NCI-H1436 (cell line): ENCODE measurements around the gene FAM3D.

ENCODE experiments used
- DNase-seq: peaks from one replicate; lab custom pipeline; 2025; lab: John Stamatoyannopoulos, UW

Gene FAM3D

DNA sequence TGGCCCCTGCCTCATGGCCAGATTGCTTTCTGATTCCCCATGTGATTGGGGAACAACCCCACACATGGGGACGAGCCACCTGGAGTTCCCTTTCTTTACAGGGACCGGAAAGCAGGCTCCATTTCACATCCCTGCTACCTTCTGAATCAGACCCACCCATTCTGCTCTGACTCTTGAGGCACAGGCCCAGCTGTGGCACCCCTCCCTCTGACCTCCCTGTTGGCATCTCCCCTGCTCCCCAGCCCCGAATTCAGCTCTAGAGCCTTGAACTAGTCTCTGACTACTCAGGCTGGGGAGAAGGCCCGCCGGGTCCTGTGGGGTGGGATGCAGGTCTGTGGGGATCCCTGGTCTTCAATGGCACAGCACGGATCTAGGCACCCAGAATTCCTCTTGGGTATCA lies 12.1 kb downstream of the FAM3D start:
- no peak for DNase-seq

DNA sequence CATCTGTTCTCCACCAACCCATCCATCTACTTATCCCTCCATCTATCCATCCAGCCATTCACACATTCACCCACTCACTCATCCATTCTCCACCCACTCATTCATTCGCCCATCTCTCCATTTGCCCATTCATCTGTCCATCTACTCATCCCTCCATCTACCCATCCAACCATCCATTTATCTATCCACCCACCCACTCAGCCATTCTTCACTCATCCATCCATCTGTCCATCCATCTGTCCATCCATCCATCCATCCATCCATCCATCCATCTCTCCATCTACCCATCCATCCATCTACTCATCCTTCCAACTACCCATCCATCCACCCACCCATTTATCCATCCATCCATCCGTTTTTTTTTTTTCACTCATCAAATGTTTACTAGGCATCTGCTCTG lies 13.9 kb downstream of the FAM3D start:
- no peak for DNase-seq

DNA sequence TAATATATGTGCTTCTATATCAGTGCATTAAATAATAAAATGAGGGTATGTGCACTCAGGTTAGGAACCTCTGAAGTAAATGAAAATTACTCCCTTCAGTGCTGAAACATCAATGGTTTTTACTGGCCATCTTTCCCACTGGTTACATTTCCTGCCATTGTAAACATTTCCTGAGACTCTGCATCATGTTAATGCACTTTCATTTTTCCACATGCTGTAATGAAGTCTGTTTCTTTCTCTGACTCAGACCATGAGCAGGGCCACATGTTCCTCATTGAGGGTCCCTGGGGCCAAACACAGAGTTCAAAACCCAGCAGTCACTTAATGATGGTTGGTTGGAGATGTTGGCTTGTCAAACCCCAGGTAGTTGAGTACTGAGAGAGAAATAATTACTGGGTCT lies 15.3 kb downstream of the FAM3D start:
- DNase-seq: no peak

GRCh38 chr3:58647381-58648141 lies 19.0 kb downstream of the FAM3D start:
- no peak for DNase-seq

- DNase-seq: no peak
Measured at GRCh38 chr3:58646503-58646902, 20.1 kb downstream of the FAM3D start.

DNA sequence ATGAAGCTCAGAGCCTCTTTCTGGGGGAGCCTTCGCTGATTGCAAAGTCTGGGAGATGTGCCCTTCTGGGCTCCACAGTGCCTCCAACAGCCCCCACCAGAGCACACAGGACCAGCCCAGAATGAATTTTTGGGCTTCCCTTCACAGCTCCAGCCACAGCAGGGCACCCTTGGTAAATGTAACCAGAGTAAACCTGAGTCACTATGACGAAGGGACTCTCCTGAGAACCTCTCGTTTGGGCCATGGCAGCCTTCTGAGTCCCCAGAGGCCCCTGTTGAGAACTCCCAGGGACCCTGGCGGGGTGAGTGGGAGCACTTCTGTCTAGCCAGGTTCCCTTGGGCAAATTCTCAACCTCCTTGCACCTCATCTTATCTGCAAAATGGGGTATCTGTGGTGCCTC lies 20.8 kb downstream of the FAM3D start:
- no peak for DNase-seq

- no peak for DNase-seq
Measured at GRCh38 chr3:58642846-58643245, 23.7 kb downstream of the FAM3D start.

GRCh38 chr3:58640700-58641372 lies 25.7 kb downstream of the FAM3D start:
- DNase-seq: peak; percentile 59

DNA sequence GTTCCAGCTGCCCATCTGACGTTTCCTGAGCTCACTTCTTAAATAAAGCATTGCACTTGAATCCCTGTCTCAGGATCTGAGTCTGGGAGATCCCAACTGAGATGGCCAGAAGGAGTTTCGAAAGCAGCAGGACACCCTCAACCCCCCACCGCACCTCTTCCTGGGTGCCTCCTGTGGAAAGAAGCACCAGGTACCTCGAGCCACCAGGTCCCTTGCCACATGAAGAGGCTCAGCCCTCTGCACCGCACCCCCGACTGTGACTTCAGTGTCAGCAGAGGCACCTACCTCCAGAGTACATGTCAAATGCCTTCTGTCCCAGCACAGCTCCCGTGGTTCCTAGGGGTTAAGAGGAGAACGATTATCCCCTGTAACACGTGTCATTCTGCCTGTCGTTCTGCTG lies 26.7 kb downstream of the FAM3D start:
- DNase-seq: no peak

DNA sequence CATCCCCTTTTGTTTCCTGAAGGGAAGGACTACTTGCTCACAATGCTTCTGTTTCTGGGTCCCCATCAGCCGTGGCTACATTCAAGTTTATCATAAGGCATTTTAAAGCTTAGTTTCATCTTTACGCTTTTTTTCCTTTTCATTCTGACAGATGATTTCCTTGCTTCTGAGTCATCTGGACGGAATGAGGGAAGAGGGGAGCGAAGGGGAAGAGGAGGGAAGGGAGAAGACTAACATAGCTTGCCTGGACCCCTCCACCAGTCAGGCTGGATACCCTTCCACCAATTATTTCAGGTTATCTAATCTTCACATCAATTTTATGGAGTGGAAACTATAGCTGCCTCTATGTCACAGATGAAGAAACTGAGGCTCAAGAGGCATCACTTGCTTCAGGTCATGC lies 27.6 kb downstream of the FAM3D start:
- no peak for DNase-seq

- no peak for DNase-seq
Measured at GRCh38 chr3:58638591-58638990, 28.0 kb downstream of the FAM3D start.

DNA sequence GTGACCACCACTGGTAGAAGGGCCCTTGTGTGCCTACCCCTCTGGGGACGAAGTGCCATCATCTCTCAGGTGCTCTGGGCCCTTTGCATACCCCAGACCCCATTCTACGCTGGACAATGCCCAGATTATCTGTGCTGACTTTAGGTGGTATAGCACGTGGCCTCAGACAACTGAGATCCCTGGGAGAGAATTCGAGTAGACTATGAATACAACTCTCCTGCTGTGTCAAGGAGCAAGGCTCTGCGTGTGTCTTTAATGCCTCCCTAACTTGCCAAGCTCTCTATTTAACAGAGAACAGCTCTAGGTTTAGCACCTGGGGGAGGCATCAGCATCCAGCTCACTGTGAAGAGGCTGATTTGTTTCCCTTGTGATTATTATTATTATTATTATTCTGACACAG lies 29.1 kb downstream of the FAM3D start:
- DNase-seq: no peak

GRCh38 chr3:58635371-58636285 lies 30.9 kb downstream of the FAM3D start:
- DNase-seq: no peak

DNA sequence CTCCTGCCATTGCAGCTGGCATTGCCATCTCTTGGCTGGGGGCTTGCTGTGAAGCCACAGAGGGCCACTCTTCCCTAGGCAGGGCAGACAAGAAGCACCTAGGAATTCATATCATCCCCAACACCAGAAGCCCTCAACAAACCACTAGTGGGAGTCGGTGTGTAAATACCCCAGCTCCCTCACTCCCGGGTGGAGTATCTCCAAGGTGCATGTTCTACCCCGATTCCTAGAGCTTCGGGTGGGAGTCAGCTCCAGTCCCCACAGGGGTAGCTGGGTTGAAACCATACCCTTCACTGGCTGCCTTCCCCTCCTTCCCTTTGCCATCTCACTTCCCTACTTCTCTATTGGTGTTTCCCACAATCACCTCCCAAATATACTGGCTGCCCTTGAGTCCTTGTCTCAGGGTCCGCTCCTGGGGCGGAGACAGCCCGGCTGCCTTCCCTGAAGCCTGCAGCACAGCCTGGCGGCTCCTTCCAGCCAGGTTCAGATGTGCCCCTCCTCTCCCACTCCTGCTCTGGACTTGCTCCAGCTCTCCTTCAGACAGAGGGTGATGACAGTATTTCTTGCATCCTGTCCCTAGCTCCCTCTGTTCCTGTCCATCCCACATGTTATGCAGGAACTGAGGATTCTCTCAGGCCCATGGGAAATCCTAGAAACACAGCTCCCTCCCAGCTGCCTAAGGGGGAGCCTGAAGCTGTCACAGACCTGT lies 33.3 kb downstream of the FAM3D start:
- no peak for DNase-seq

GRCh38 chr3:58631742-58632141 lies 34.8 kb downstream of the FAM3D start:
- no peak for DNase-seq

DNA sequence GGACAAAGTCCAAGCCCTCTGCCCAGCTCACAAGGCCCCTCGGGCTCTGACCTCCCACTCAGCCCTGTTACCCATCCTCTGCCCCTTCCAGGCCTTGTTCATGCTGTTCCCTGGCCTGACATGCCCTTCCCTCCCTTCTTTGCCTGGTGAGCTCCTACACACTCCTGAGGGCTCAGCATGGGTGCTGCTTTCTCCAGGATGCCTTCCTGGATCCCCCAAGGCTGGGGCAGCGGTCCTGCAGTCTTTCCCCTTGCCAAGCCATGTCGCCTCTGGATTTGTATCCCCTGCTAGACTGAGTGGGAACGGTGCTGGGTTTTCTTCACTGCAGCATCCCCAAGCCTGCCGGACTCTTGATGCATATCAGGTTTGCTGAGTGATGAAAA lies 35.9 kb downstream of the FAM3D start:
- no peak for DNase-seq

DNA sequence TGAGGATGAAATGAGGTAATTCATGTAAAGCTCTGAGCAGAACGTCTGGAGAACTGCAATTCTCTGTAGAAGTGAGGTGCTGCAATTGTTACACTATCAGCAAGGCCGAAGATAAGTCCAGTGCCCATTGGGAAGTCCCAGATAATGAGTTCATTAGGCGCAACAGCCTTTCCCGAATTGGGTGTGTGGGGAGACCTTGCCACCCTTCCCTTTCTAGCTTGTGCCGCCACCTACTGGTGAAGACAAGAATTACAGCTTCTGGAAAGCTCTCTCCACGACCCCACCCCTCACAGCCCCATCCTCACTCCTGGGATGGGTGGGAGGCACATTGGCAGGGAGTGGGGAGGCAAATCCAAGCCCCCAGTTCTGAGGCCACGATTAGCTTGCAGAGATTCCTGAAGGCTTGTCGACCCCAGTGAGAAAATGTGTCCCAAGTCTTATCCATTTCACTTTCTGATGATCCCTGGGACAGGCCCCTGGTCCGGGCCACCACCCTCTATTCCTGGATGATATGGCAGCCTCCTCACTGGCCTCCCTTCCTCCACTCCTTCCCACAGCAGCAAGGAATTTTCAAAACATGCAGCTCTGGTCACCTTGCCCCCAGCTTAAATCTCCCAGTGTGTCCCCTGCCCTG lies 36.4 kb downstream of the FAM3D start:
- DNase-seq: peak; percentile 10

GRCh38 chr3:58629629-58630028 lies 36.9 kb downstream of the FAM3D start:
- no peak for DNase-seq

- no peak for DNase-seq
Measured at GRCh38 chr3:58628823-58629562, 37.6 kb downstream of the FAM3D start.

DNA sequence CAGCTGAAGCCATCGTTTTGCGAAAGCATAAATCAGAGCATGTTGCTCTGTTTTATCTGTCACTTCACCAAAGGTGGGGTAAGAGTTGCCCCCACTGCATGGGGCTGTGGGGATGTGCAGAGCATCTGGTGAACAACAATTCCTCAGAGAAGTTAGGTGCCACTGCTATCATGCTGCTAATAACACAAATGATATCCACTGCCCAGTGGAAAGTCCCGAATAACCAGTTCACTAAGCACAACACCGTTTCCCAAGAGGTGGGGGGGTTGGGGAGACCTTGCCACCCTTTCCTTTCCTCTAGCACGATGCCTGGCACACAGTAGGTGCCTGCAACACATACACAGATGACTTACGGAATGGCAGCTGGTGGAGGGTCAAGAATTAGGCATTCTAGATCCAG lies 38.6 kb downstream of the FAM3D start:
- DNase-seq: no peak

DNA sequence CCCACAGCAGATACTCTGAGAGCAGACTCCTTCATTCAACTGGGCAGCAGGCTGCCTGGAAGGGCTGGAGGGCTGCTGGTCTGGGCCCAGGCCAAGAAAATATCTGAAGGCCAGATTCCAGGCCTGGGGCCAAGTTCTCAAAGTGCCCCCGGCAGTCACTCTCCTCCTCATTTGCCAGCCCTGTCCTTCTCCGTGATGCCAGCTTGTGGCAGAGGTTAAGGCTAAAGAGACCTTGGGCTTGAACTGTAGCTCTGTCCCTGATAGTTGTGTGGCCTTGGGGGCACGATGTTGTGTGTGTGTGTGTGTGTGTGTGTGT lies 39.0 kb downstream of the FAM3D start:
- DNase-seq: no peak
